Posterior cingulate gyrus (tissue), 11 donors: ENCODE results near the gene FRRS1L.
A peak's percentile ranks its signal among the peaks of the same experiment; 100 is the strongest.

Experiments
- DNase-seq, 10 donors: peaks; one replicate each; pipeline versions ENCODE4 v3.0.0 to v3.0.0-alpha.2; 2020 to 2021; ENCODE audit warnings: mixed read lengths in 3 of 10
- intact Hi-C: fragments of 100-400 bp; cut with DNase I; formaldehyde crosslinking; loops from one replicate; pipeline ENCODE4 v1.15.1; 2023

Gene FRRS1L

DNA sequence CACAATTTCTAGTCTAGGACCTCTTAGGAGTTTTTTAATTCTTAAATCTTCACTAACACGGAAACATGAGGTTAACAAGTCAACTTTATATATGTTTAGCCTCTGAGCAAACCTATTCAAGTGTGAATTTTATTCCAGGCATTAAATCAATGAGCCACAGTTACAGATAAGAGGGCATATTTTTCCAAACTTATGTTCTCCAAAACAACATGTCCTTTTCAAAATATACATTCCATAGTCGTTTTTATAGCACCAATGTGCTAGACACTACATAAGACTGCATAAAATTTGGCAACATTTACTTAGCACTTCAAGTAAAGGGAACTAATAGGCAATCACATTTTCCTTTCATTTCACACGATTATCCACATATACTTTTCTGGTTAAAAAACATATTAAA, 53.8 kb downstream of the FRRS1L start:
- intact Hi-C loops: no loop called here
- DNase-seq: no peak

DNA sequence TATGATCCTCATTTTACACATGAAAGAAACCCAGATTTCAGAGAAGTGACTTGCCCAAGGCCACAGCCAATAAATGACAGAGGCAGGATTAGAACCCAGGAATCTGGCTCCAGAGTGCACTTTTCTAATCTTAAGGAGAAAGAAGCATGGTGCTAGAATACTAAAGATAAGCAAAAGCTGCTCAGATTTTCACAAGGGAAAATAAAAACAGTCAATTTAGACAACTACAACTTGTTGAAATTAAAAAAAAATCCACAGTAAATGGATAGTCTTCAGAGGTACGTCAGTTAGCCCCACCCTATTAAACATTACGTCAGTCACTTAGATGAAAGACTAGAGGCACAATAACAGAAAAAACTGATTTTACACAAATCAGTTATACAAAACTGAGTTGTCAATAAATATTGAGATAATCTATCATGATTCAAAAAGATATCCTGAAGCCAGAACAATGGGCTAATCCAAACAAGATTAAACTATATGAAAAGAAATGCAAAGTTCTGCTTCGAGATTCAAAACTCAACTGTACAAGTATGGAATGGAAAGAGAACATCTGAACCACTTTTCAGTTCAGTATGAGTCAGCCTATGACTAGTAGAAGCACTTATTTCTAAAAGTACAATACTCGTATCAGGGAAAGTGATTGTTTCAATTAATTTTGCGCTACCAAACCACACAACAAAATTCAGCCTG, 56.6 kb downstream of the FRRS1L start:
- DNase-seq: no peak
- intact Hi-C loops: no loop called here

DNA sequence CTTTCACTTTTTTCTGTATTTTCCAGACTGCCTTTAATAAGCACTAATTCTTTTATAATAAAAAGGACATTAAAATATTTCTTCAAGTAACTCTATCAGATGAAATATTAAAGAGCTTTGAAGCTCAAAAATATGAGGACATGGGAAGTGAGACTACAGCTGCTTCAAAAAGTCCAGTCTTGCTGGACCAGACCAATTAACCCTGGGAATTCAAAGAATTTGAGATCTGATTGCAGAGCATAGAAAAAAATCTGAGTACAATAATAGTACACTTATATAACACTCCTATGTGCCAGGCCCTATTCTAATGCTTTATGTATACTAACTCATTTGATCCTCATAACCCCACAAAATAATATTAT, 57.1 kb downstream of the FRRS1L start:
- DNase-seq: no peak
- intact Hi-C loops: no loop called here

DNA sequence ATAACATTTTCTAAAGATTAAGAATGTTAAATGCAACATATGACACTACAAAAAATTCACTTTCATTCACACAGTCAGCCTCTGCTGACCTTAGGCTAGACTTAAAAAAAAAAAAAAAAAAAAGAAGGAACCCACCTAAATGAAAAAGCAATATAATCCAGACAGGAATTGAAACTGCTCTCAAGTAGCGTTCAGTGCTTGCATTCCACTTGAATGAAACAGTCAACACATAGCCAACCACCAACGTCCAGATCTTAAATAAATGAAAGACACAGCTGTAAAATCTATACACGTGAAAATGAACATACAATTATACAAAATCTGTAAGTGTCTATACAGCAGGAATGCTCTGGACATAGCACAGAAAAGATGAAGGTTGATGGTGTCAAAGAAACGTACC, 58.7 kb downstream of the FRRS1L start:
- DNase-seq: no peak
- intact Hi-C loops: no loop called here

DNA sequence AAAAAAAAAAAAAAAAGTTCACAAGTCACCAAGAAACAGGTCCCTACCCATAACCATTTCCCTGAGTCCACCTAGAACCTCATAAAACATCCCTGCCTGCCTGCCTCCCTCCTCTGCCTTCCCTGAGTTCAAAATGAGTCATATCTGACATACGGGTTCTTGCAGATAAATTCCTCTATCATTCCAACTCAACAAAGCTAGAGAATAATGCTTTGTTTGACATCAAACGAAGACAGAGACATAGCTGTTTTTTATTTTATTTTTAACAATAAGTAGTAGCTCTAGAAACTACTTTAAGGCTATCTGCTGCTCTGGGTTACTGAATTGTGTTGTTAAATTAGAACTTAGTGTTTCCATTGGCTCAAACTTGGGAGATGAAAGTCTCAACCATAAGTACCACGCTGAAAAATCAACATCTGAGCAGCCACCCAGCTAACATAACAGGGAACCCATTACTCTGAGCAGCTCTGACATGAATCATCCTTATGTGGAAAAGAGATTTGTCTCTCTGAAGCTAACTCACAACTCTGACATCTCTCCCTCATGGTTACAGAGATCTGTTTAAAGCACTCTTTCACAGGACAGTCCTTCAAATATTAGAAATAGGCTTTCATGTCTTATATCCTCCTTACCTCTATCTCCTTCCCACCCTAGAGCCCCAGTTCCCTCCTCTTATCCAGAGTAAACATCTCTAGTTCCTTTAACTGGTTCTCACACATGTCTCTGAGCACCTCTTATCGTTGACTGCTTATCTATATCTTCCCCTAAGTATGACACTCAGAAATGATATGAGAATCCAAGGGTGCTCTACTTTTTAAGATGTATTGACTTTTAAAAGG, 59.4 kb downstream of the FRRS1L start:
- intact Hi-C loops: no loop called here
- no peak for DNase-seq

DNA sequence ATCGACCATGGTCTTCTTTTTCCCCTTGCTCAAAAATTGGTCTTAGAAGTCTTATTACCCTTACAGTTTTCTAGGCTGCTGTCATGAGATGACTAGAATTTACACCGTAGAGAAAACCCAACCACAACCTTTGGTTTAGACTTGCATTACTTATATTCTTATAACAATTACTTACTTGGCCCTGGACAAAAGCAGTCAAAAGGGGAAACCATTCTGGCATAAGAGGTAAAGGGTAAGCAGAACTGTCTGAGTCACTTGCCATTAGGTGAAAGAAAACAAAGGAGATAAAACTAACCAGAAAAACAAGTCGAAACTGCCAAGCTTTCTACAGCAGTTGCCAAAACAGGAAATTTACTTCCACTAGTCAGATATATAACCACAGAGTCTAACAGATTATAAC, 65.2 kb downstream of the FRRS1L start:
- no peak for DNase-seq
- intact Hi-C loops: no loop called here

DNA sequence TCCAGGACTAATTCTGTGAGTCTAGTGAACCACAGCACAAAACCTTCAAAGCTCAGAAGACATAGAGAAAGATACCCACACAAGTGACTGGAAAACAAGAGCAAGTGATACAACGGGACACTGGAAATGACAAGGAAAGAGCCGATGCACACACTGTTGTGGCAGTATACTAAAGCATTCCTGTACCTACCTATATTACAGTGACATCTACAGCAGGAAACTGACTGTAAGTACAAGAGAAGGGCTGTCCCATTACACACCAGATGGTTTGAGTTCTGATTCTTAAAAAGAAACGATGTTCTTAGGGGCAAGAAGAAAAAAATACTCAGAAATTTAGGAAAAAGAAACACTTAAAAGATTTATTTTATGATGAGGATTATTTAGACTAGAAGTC, 65.8 kb downstream of the FRRS1L start:
- no peak for DNase-seq
- intact Hi-C loops: no loop called here

DNA sequence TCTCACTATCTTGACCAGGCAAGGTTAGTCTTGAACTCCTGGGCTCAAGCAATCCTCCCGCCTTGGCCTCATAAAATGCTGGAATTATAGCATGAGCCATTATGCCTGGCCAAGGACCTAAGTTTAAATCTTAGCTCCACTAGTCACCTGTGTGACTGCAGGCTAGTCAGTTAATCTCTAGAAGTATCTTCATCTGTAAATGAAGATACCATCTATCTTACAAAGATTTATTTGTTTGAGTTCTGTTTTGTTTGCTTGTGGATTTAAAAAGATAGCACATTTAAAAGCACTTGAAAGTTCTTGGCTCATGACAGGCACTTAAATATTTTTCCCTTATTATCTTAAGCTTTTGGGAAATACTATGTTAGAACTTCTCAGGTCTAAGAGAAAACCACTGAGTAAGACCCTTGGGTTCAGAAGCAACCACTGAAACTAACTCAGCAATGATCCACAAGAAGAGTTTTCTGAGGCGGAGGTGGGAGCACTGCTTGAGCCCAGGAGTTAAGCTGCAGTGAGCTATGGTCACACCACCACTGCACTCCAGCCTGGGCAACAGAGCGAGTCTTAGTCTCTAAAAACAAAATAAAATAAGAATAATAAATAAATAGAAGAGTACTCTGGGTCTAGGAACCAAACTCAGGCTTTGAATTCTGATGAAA, 66.4 kb downstream of the FRRS1L start:
- DNase-seq: no peak
- intact Hi-C loops: no loop called here

DNA sequence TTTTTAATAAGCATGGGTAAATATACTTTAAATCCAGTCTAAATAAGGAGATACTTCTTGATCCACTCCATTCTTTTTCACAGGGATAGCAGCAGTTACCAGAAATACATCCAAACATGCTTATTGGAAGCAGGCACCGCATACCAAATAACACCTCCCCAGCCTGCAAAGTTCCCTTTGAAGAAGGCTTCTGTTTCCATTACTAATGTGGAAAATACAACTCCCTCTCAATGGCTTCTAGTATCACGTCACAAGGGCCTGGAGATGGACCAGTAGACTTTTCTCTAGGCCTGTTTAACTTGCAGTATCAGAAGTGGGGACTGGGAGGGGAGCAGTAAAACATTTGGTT, 68.1 kb downstream of the FRRS1L start:
- intact Hi-C loops: no loop called here
- DNase-seq: no peak

DNA sequence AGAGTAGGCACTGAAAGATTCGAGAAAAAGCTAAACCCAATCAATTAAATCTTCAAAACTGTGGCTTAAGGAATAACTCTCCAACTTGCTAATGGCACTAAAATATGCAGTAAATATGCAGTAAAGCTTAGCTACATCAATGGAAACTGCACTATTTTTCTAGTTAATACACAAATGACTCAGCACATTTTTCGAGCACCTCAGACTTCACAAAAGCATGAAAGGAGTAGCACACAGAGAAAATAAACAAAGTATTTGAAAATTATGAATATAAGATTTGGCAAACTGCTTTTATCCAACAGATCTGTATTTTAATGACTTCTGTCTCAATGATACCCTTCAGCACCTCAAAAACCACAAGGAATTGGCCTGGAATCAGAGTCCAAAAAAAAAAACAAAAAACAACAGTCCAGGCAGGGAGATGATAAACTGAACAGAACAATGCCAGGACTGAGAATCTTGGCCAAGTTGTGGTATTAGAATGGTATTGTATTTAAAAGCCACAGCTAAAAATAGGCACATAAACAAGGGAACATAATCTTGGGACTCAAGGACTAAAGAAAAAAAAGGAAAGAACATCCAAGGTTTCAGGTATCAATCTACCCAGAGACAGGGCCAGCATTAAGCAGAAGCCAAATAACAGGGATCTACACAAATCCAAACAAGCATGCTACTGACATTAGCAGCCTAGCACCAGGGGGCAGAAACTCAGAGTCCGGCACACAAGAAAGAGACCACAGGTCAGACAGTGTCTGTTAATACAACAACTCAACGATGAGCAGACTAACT, 68.7 kb downstream of the FRRS1L start:
- intact Hi-C loops: no loop called here
- peak in 3 of 10 donors; percentile 12 to 29 (median 25) for DNase-seq

DNA sequence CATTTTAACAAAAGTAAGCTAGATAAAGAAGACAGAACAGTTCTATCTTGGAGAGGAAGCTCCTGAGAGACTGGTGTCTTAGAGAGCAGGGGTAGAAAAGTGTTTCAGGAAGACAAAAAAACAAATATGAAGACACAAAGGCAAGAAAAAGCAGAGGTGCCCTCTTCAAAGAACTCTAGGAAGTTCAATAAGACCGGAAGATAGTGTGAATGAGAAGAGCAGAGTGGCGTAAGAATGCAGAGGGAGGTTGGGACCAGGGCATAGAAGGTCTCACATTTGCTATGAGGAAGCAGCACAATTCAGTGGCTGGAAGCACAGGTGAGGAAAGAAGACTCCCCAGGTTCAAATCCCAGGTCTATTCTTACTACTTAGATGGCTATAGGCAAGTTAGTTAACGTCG, 69.9 kb downstream of the FRRS1L start:
- intact Hi-C loops: no loop called here
- DNase-seq: no peak

DNA sequence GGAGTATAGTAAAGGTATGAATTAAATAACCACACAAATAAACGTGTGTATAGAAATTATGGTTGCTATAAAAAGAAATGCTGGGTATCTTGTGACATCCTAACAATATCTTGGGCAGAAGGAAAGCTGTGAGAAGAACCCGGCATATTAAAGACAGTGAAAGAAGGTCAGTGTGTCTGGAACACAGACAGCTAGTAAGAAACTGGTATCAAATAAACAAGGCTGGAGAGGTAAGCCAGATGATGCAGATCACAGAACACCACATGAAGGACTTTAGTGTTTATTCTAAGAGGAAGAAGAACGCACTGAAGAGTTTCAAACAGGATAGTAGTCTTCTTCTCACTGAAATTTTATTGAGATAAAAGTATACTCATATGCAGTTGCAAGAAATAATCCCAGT, 71.7 kb downstream of the FRRS1L start:
- DNase-seq: no peak
- intact Hi-C loops: no loop called here

DNA sequence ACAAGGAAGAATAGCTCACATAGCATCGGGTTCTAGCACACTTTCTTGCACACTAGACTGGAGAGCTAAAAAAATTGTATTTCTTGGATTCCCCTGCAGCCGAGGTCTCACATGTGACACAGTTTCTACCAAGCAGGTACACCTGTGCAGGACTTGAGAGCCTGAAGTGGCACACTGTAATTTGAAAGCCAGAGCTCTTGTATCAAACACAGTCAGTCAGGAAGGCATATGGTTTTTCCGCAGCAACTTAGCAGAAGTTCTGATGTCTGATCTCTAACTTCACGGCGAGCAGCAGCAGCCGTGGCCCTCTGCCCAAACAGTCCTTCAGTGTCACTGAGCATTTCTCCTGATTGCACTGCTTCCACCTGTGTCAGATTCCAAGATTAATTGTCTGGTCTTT, 72.8 kb downstream of the FRRS1L start:
- intact Hi-C loops: no loop called here
- no peak for DNase-seq

DNA sequence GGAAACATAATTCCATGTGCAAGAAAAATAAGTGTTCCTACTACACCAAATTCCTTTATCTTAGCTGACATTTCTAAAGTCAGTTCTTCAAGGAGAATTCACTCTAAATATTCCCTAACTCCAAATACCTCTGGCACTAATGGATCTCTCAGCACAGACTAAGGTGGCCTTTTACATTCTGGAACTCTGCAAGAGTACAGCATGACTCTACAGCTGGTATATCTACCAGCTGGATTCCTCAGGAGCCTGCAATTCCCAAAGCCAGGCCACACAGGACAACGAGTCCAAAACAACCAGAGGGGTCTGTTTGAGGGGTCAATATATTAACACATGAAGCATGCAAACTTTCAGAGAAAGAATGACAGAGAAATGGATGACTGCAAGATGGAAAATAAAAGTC, 74.5 kb downstream of the FRRS1L start:
- intact Hi-C loops: no loop called here

DNA sequence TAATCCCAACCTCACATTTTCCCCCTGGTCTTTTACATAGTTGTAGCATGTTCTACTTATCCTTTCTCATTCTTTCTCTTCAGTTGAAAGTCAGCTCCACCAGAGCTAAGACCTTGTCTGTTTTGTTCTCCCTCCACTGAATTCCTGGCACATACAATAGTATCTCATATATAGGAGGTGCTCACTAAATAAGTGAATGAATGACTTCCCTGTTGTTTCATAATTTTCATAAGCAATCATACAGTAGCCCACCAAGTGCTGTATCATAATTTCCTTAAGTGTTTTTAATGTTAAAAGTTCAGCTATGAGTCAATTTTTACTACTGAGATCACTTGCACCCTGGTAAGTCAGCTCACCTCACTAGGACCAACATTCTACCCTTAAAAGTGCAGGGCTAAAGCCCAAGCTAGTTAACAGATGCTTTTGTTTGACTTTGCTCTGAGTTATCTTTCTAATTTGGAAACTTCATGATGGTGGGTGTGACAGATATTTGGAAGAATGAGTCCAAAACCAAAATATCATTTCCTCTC, 74.9 kb downstream of the FRRS1L start:
- intact Hi-C loops: no loop called here

More for the DNA sequence above, 74.5 kb downstream of the FRRS1L start:
- DNase-seq: no peak

DNA sequence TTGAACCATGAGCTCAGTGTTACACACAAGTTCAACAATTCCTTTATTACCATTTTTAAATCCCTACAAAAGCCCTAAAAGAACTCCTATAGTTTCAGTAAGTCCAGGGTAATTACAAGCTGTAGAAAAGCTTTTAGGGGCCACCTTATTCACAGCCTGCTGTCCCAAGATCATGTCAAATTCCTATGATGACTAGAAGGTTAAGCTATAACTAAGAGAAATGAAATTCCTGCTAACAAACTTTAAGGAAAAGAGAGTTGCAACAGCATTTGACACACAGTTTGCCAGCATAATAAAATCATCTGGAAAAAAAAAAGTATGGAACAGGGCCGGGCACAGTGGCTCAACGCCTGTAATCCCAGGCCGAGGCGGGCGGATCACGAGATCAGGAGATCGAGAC, 78.8 kb downstream of the FRRS1L start:
- intact Hi-C loops: no loop called here
- DNase-seq: no peak

More for the DNA sequence above, 74.9 kb downstream of the FRRS1L start:
- no peak for DNase-seq

DNA sequence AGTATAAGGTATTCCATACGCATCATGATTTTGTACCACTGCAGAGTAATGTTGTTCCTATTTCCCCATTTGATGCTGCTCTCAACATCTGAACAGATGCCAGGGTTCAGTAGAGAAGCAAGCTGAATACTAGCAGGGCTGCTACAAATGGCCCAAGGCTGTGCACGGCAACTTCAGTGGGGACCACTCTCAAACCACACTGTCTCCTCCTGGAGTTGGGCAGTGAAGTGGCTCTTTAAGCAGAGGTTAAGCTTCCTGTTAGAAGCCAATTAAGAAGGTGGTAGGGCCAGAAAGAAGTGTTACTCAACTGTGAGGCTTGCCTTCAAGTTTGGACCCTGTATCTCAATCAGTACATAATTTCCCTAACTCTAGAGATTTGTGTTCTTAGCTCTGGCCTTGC, 79.3 kb downstream of the FRRS1L start:
- no peak for DNase-seq
- intact Hi-C loops: no loop called here

DNA sequence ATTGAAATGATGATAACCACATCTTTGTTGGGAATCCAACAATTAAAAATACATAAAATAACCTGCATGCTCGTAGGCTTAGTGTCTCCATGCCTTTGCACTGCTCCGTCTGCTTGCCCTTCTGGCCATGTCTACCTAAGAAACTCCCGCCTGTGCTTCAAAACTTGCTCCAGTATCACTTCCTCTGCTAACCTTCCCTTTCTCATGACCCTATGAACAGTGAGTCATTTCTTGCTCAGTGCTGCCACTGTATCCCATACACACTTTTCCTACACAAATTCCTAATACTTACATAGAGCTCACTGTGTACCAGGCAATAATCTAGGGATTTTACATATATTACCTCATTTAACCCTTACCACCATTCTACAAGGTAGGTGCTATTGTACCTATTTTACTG, 80.8 kb downstream of the FRRS1L start:
- intact Hi-C loops: no loop called here
- DNase-seq: no peak

DNA sequence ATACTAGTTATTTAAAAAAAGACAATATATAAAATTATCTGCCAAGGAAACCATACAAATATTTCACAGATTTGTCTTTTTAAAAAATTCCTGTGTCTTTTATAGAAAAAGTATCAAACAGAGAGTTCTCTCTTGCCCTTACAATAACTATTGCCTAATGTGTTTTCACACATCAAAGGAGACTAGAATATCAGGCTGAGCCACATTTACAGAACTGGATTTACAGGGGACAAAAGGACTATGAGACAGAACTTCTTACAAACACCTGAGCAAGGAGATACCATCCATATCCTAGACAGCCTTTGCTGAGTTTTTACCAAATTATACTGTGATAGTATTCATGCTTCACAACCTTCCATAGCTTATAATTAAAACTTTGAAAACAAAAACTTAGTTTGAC, 81.5 kb downstream of the FRRS1L start:
- no peak for DNase-seq
- intact Hi-C loops: no loop called here

DNA sequence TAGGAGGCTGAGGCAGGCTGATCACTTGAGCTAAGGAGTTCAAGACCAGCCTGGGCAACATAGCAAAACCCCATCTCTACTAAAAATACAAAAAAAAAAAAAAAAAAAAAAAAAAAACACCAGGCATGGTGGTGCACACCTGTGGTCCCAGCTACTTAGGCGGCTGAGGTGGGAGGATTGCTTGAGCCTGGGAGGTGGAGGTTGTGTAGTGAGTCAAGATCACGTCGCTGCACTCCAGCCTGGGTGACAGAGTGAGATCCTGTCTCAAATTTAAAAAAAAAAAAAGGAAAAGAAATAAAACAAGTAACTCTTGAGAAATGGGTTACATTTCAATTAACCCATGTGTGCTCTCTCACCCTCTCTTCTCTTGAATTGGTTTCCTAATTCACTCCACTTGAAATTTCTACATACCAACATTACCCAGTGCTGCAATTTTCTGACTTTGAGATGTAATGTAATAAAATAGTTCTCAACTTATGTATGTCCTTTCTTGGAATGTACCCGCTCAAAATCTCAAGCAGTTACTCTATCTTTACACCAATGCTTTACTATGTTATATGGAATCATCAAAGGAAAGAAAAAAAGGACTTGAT, 83.1 kb downstream of the FRRS1L start:
- no peak for DNase-seq
- intact Hi-C loops: no loop called here
